ENCODE data around the gene HMOX2. TPM values are rescaled to one million over a fixed set of nuclear protein-coding genes. Genes with fewer than 3 reads are reported as not detected.
A peak's percentile ranks its signal among the peaks of the same experiment; 100 is the strongest.

HMOX2 gene
- total and polyA plus RNA-seq, 2 donors (not counting 3 experiments of a cell fraction or from before 2014, with no cell fraction given): 80.7 to 86.3 TPM

DNA sequence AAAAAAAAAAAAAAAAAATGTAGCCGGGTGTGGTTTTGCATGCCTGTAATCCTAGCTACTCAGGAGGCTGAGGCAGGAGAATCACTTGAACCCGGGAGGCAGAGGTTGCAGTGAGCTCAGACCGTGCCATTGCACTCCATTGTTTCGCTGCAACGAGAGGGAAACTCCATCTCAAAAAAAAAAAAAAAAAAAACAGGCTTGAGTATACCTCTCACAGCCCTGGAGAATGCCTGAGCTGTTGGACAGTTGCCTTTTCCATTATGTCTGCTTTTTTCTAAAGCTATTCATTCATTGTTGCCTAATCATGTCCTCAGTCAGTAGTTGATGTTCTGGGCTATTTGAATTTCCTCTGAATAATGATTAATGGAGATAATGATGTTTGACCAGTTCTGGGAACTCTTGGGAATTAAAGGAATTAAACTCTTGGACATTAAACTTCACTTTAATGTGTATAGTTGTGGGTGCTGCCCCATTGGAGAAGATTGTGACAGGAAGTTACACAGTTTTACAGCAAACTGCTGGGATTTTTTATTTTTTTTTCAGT lies 11.8 kb downstream of the HMOX2 start:
- POLR2A ChIA-PET: interaction anchor here (0.7 to 1.0 kb wide), 2 partner anchors 8 to 13 kb away, joined by 6 to 8 read pairs; no protein-coding TSS in a partner anchor
- no peaks in the 10 kb centered on the region for H3K9me1 ChIP-seq (replicated peaks; ENCODE audit: control insufficient read depth, extremely low read depth, insufficient read depth, low read length)
- H3K9ac ChIP-seq (replicated peaks; ENCODE audit: extremely low read depth, insufficient read depth, low read length): no peak overlapping the region
- CTCF ChIA-PET: interaction anchor here (1.2 to 2.7 kb wide), 4 partner anchors 11 to 98 kb away, joined by 4 to 31 read pairs (median 7); partner anchors contain the start of gene HMOX2
- H3K4me3 ChIP-seq (replicated peaks in 1 of 3; ENCODE audit: insufficient read depth in 1 of 3, low read depth in 1 of 3, low read length in 3 of 3): no peak overlapping the region
- TF ChIP-seq POLR2A (IDR thresholded peaks at IDR 0.05; ENCODE audit: low read depth, low read length): no peak
- TF ChIP-seq MYC (IDR thresholded peaks at IDR 0.05; ENCODE audit: low read depth, low read length): no peak
- no peak for TF ChIP-seq EZH2 (IDR thresholded peaks at IDR 0.05; ENCODE audit: borderline replicate concordance, low read depth, low read length, severe bottlenecking)
- TF ChIP-seq, protein P1, sequence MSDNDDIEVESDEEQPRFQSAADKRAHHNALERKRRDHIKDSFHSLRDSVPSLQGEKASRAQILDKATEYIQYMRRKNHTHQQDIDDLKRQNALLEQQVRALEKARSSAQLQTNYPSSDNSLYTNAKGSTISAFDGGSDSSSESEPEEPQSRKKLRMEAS (IDR thresholded peaks at IDR 0.05; ENCODE audit: insufficient read depth, insufficient read length): no peak
- TF ChIP-seq POLR2AphosphoS5 (IDR thresholded peaks at IDR 0.05; ENCODE audit: insufficient read depth, low read depth, low read length): no peak
- TF ChIP-seq, protein P2, sequence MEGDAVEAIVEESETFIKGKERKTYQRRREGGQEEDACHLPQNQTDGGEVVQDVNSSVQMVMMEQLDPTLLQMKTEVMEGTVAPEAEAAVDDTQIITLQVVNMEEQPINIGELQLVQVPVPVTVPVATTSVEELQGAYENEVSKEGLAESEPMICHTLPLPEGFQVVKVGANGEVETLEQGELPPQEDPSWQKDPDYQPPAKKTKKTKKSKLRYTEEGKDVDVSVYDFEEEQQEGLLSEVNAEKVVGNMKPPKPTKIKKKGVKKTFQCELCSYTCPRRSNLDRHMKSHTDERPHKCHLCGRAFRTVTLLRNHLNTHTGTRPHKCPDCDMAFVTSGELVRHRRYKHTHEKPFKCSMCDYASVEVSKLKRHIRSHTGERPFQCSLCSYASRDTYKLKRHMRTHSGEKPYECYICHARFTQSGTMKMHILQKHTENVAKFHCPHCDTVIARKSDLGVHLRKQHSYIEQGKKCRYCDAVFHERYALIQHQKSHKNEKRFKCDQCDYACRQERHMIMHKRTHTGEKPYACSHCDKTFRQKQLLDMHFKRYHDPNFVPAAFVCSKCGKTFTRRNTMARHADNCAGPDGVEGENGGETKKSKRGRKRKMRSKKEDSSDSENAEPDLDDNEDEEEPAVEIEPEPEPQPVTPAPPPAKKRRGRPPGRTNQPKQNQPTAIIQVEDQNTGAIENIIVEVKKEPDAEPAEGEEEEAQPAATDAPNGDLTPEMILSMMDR (IDR thresholded peaks at IDR 0.05; ENCODE audit: extremely low read depth in 1 of 2, insufficient read depth in 1 of 2, low read depth in 1 of 2, low read length in 2 of 2): no peak
- TF ChIP-seq FOS (IDR thresholded peaks at IDR 0.05; ENCODE audit: borderline replicate concordance, insufficient read depth, low read length): no peak
- TF ChIP-seq GATA2 (IDR thresholded peaks at IDR 0.05; ENCODE audit: insufficient read depth, insufficient read length, low read depth, low read length): no peak
- no peak for TF ChIP-seq JUN (IDR thresholded peaks at IDR 0.05; ENCODE audit: borderline replicate concordance, insufficient read depth, insufficient read length, low read depth)
- no peaks in the 10 kb centered on the region for H3K27me3 ChIP-seq (ENCODE audit: control insufficient read depth in 2 of 2, insufficient read depth in 2 of 2, low read length in 2 of 2)
- peaks cover 23% of the 10 kb centered on the region for H3K79me2 ChIP-seq (ENCODE audit: control insufficient read depth, insufficient read depth, low read length)
- H3K4me1 ChIP-seq (ENCODE audit: control insufficient read depth, extremely low read depth, insufficient read depth, low read length): peaks cover 15% of the 10 kb centered on the region
- FAIRE-seq (peak; percentile 55), DNase-seq (ENCODE audit: low read depth, low spot score) (peak; percentile 76)
- peak overlapping the region; percentile 21 for H3K27ac ChIP-seq (ENCODE audit: insufficient read depth, low read depth, low read length)
- intact Hi-C loops (cut with micrococcal nuclease): no loop called here
- H4K20me1 ChIP-seq (replicated peaks; ENCODE audit: control insufficient read depth, extremely low read depth, insufficient read depth, low read length): no peaks in the 10 kb centered on the region
- H3K9me3 ChIP-seq (replicated peaks; ENCODE audit: control insufficient read depth, insufficient read depth, low read length): no peaks in the 10 kb centered on the region
- BruUV-seq (replicated peaks): no TSS peak
- H3K36me3 ChIP-seq (ENCODE audit: control insufficient read depth in 2 of 2, extremely low read depth in 1 of 2, insufficient read depth in 2 of 2, low read length in 2 of 2): peaks cover 3 to 7% of the 10 kb centered on the region in 2 experiments
- H2AFZ ChIP-seq (ENCODE audit: low read depth, low read length): no peak overlapping the region
- dilution Hi-C loops (cut with MboI; ENCODE audit: extremely low pct_ligation_motif_present, low sequenced_read_pairs): no loop called here
- no peak overlapping the region for H3K4me2 ChIP-seq (ENCODE audit: insufficient read depth, low read length)

All from endothelial cell of umbilical vein (primary cell).